Mesenchymal stem cell (in vitro differentiated cells and primary cell): ENCODE results near the gene NNMT.
A peak's percentile ranks its signal among the peaks of the same experiment; 100 is the strongest.

Experiments used
- DNase-seq: peaks from one replicate; pipeline ENCODE4 v3.0.0-alpha.2; 2013
- H2AFZ ChIP-seq: one replicate; pipeline ENCODE4 v1.6.1; 2013; ENCODE audit warnings: low read depth, mild to moderate bottlenecking, control low read depth, inconsistent platforms, low read length, moderate library complexity
- H2AK5ac ChIP-seq: 2 replicates; pipeline ENCODE4 v1.6.1; 2013; ENCODE audit warnings: low read length, moderate library complexity, mild to moderate bottlenecking, inconsistent platforms; ENCODE audit not compliant: severe bottlenecking
- H2BK120ac ChIP-seq: one replicate; pipeline ENCODE4 v1.6.1; 2013; ENCODE audit warnings: low read depth, mild to moderate bottlenecking, inconsistent platforms, low read length, moderate library complexity
- H2BK12ac ChIP-seq, 2 experiments: one replicate each; pipeline ENCODE4 v1.6.1; 2013; ENCODE audit warnings: inconsistent platforms in 2 of 2, low read length in 2 of 2, mild to moderate bottlenecking in 2 of 2, moderate library complexity in 2 of 2, control low read depth in 1 of 2
- H2BK15ac ChIP-seq: one replicate; pipeline ENCODE4 v1.6.1; 2013; ENCODE audit warnings: mild to moderate bottlenecking, low read depth, inconsistent platforms; ENCODE audit not compliant: poor library complexity, severe bottlenecking
- H2BK5ac ChIP-seq: 2 replicates; pipeline ENCODE4 v1.6.1; 2013; ENCODE audit warnings: low read depth, mild to moderate bottlenecking, low read length, control low read depth, inconsistent platforms; ENCODE audit not compliant: poor library complexity, severe bottlenecking
- H3K14ac ChIP-seq, 2 experiments: one replicate each; pipeline ENCODE4 v1.6.1; 2013; ENCODE audit warnings: inconsistent platforms in 2 of 2, low read length in 2 of 2, control low read depth in 1 of 2, mild to moderate bottlenecking in 1 of 2, moderate library complexity in 1 of 2
- H3K18ac ChIP-seq, 2 experiments: one replicate each; pipeline ENCODE4 v1.6.1; 2013; ENCODE audit warnings: inconsistent platforms in 2 of 2, low read length in 2 of 2, control low read depth in 1 of 2, low read depth in 1 of 2, mild to moderate bottlenecking in 1 of 2
- H3K23ac ChIP-seq, 2 experiments: one replicate each; pipeline ENCODE4 v1.6.1; 2013; ENCODE audit warnings: inconsistent platforms in 2 of 2, low read length in 2 of 2, mild to moderate bottlenecking in 2 of 2, moderate library complexity in 2 of 2, control low read depth in 1 of 2
- H3K27ac ChIP-seq: 2 replicates; pipeline ENCODE4 v1.5.1; 2013; ENCODE audit warnings: mild to moderate bottlenecking, moderate library complexity, low read length, control low read depth, inconsistent platforms; ENCODE audit not compliant: poor library complexity, severe bottlenecking
- H3K27me3 ChIP-seq, 2 experiments: 2 replicates each; pipeline versions ENCODE4 v1.6.1 to v1.7.0; 2013; ENCODE audit warnings: low read length in 2 of 2, mild to moderate bottlenecking in 2 of 2, moderate library complexity in 2 of 2, control low read depth in 1 of 2, inconsistent platforms in 1 of 2; ENCODE audit not compliant: control insufficient read depth in 1 of 2, insufficient read depth in 1 of 2
- H3K36me3 ChIP-seq, 2 experiments: 2 replicates each; pipeline versions ENCODE4 v1.6.1 to v1.7.0; 2013; ENCODE audit warnings: low read length in 2 of 2, control low read depth in 1 of 2, inconsistent platforms in 1 of 2, low read depth in 1 of 2, mild to moderate bottlenecking in 1 of 2; ENCODE audit not compliant: insufficient read depth in 2 of 2, control insufficient read depth in 1 of 2
- H3K4ac ChIP-seq, 2 experiments: one replicate each; pipeline ENCODE4 v1.6.1; 2013; ENCODE audit warnings: inconsistent platforms in 2 of 2, low read length in 2 of 2, mild to moderate bottlenecking in 2 of 2, moderate library complexity in 2 of 2, control low read depth in 1 of 2, low read depth in 1 of 2
- H3K4me1 ChIP-seq: 2 replicates; pipeline ENCODE4 v1.6.1; 2013; ENCODE audit warnings: low read depth, low read length, control low read depth; ENCODE audit not compliant: control insufficient read depth, insufficient read depth
- H3K4me2 ChIP-seq: 2 replicates; pipeline ENCODE4 v1.6.1; 2013; ENCODE audit warnings: low read length, mild to moderate bottlenecking, inconsistent platforms; ENCODE audit not compliant: poor library complexity, severe bottlenecking
- H3K4me3 ChIP-seq, 2 experiments: 2 replicates each; pipeline versions ENCODE4 v1.5.1 to v1.7.0; 2013; ENCODE audit warnings: low read length in 2 of 2, mild to moderate bottlenecking in 2 of 2, control low read depth in 1 of 2, low read depth in 1 of 2; ENCODE audit not compliant: insufficient read depth in 1 of 2
- H3K79me1 ChIP-seq: replicated peaks from 2 replicates; pipeline ENCODE4 v1.6.1; 2013; ENCODE audit warnings: mild to moderate bottlenecking, control low read depth, low read length, inconsistent platforms; ENCODE audit not compliant: poor library complexity, severe bottlenecking
- H3K9ac ChIP-seq: 2 replicates; pipeline ENCODE4 v1.7.0; 2013; ENCODE audit warnings: mild to moderate bottlenecking, low read length, moderate library complexity
- H3K9me3 ChIP-seq: 2 replicates; pipeline ENCODE4 v1.7.0; 2013; ENCODE audit warnings: mild to moderate bottlenecking, low read length; ENCODE audit not compliant: control insufficient read depth
- H4K8ac ChIP-seq: one replicate; pipeline ENCODE4 v1.6.1; 2013; ENCODE audit warnings: inconsistent platforms, mild to moderate bottlenecking, low read length, moderate library complexity
- H4K91ac ChIP-seq: one replicate; pipeline ENCODE4 v1.6.1; 2013; ENCODE audit warnings: mild to moderate bottlenecking, low read length, inconsistent platforms
- WGBS: methylation state at CpG from one replicate; pipeline ENCODE4 v1.1.7; 2013; ENCODE audit warnings: mixed read lengths; 5-methylcytosine and 5-hydroxymethylcytosine counted together

Gene NNMT

GRCh38 chr11:114281388-114281956, 14.7 kb upstream of the NNMT start:
- Histone ChIP-seq H3K14ac (no peak overlapping the region), H3K18ac (peak overlapping the region in 1 of 2 experiments; percentile 35), H3K27ac (no peak overlapping the region), H3K79me1 (no peaks in the 10 kb centered on the region), H3K9ac (peak overlapping the region; percentile 82), H3K9me3 (no peaks in the 10 kb centered on the region), H2BK15ac (no peak overlapping the region), H3K36me3 (no peaks in the 10 kb centered on the region), H3K27me3 (peaks cover 3% of the 10 kb centered on the region in 2 experiments), H4K8ac (peak overlapping the region; percentile 96), H3K4me1 (peaks cover 16% of the 10 kb centered on the region), H2BK5ac (no peak overlapping the region), H2BK120ac (no peak overlapping the region), H3K4me3 (no peak overlapping the region), H2AFZ (no peak overlapping the region), H4K91ac (no peak overlapping the region), H2BK12ac (peak overlapping the region; percentile 2 to 91), H3K4ac (peak overlapping the region; percentile 26 to 52), H3K4me2 (no peak overlapping the region), H2AK5ac (peak overlapping the region; percentile 64), H3K23ac (no peak overlapping the region)
- WGBS = 100% methylated on average over 1 of the region's 1 CpG
- no peak for DNase-seq

- Histone ChIP-seq H3K27ac (no peak overlapping the region), H3K4me1 (peaks cover 16% of the 10 kb centered on the region), H3K9ac (no peak overlapping the region), H3K4me2 (no peak overlapping the region), H2AFZ (peak overlapping the region; percentile 24), H2AK5ac (peak overlapping the region; percentile 87), H3K79me1 (no peaks in the 10 kb centered on the region), H2BK15ac (no peak overlapping the region), H2BK120ac (no peak overlapping the region), H3K18ac (peak overlapping the region; percentile 19 to 68), H4K8ac (no peak overlapping the region), H2BK5ac (no peak overlapping the region), H3K23ac (no peak overlapping the region), H3K14ac (no peak overlapping the region), H3K4me3 (no peak overlapping the region), H4K91ac (no peak overlapping the region), H3K36me3 (no peaks in the 10 kb centered on the region), H2BK12ac (peak overlapping the region in 1 of 2 experiments; percentile 16), H3K4ac (no peak overlapping the region), H3K27me3 (no peaks in the 10 kb centered on the region), H3K9me3 (no peaks in the 10 kb centered on the region)
- 97% methylated on average over 3 of the region's 3 CpGs for WGBS
- no peak for DNase-seq
Observed at GRCh38 chr11:114282488-114282887, 13.7 kb upstream of the NNMT start.

- Histone ChIP-seq H3K4me2 (no peak overlapping the region), H3K79me1 (no peaks in the 10 kb centered on the region), H3K14ac (no peak overlapping the region), H2BK15ac (no peak overlapping the region), H2BK12ac (no peak overlapping the region), H3K4ac (no peak overlapping the region), H2AK5ac (no peak overlapping the region), H3K23ac (no peak overlapping the region), H3K4me1 (peaks cover 16% of the 10 kb centered on the region), H3K9me3 (no peaks in the 10 kb centered on the region), H4K8ac (no peak overlapping the region), H2BK120ac (no peak overlapping the region), H2BK5ac (no peak overlapping the region), H4K91ac (no peak overlapping the region), H3K27ac (no peak overlapping the region), H3K9ac (no peak overlapping the region), H3K27me3 (no peaks in the 10 kb centered on the region), H3K4me3 (no peak overlapping the region), H2AFZ (no peak overlapping the region), H3K18ac (no peak overlapping the region), H3K36me3 (no peaks in the 10 kb centered on the region)
- 97% methylated on average over 3 of the region's 3 CpGs for WGBS
- no peak for DNase-seq
Observed at GRCh38 chr11:114283422-114283821, 12.8 kb upstream of the NNMT start.

- Histone ChIP-seq H3K27me3 (no peaks in the 10 kb centered on the region), H3K23ac (no peak overlapping the region), H2BK12ac (peak overlapping the region in 1 of 2 experiments; percentile 97), H3K14ac (peak overlapping the region in 1 of 2 experiments; percentile 83), H3K4me2 (no peak overlapping the region), H3K9ac (peak overlapping the region; percentile 2), H2BK5ac (no peak overlapping the region), H4K8ac (no peak overlapping the region), H3K4me1 (peaks cover 16% of the 10 kb centered on the region), H2AFZ (peak overlapping the region; percentile 31), H3K9me3 (no peaks in the 10 kb centered on the region), H3K79me1 (no peaks in the 10 kb centered on the region), H2AK5ac (peak overlapping the region; percentile 6), H3K4ac (peak overlapping the region; percentile 16 to 72), H4K91ac (peak overlapping the region; percentile 2), H3K18ac (peak overlapping the region; percentile 4 to 77), H2BK120ac (peak overlapping the region; percentile 9), H3K36me3 (no peaks in the 10 kb centered on the region), H3K4me3 (no peak overlapping the region), H3K27ac (no peak overlapping the region), H2BK15ac (no peak overlapping the region)
- 74% methylated on average over 1 of the region's 2 CpGs for WGBS
- DNase-seq = no peak
Observed at GRCh38 chr11:114284021-114284420, 12.2 kb upstream of the NNMT start.
